GM23248 (cell line): ENCODE data around the gene CSF1R. TPM values are rescaled to one million over a fixed set of nuclear protein-coding genes. Genes with fewer than 3 reads are reported as not detected.

ENCODE experiments used
- DNase-seq: peaks from one replicate; pipeline ENCODE4 v3.0.0-alpha.2; 2015
- H2AFZ ChIP-seq: fragments of 200-600 bp; sonication (generic); 2 replicates; pipeline ENCODE4 v1.6.1; 2016; ENCODE audit warnings: antibody characterized with exemption
- H3F3A ChIP-seq: fragments of 200-600 bp; sonication (generic); 2 replicates; pipeline ENCODE4 v1.6.1; 2016; ENCODE audit warnings: mild to moderate bottlenecking, antibody characterized with exemption, mixed run types; ENCODE audit not compliant: insufficient read depth
- H3K27ac ChIP-seq: fragments of 200-600 bp; sonication (generic); 2 replicates; pipeline ENCODE4 v1.5.1; 2016; ENCODE audit warnings: mild to moderate bottlenecking
- H3K27me3 ChIP-seq: fragments of 200-600 bp; sonication (generic); replicated peaks from 2 replicates; pipeline ENCODE4 v1.6.1; 2016; ENCODE audit warnings: mild to moderate bottlenecking; ENCODE audit not compliant: insufficient read depth
- H3K36me3 ChIP-seq: fragments of 200-600 bp; sonication (generic); 2 replicates; pipeline ENCODE4 v1.6.1; 2016; ENCODE audit warnings: low read depth, mild to moderate bottlenecking
- H3K4me1 ChIP-seq: fragments of 200-600 bp; sonication (generic); 2 replicates; pipeline ENCODE4 v1.6.1; 2016; ENCODE audit warnings: mild to moderate bottlenecking; ENCODE audit not compliant: insufficient read depth
- H3K4me2 ChIP-seq: fragments of 200-600 bp; sonication (generic); one replicate; pipeline ENCODE4 v1.6.1; 2016; ENCODE audit warnings: mild to moderate bottlenecking; ENCODE audit not compliant: unreplicated experiment
- H3K4me3 ChIP-seq: fragments of 200-600 bp; sonication (generic); 2 replicates; pipeline ENCODE4 v1.5.1; 2016; ENCODE audit warnings: mild to moderate bottlenecking
- H3K79me2 ChIP-seq: fragments of 200-600 bp; sonication (generic); 2 replicates; pipeline ENCODE4 v1.6.1; 2016; ENCODE audit warnings: mild to moderate bottlenecking; ENCODE audit not compliant: insufficient read depth
- H3K9ac ChIP-seq: fragments of 200-600 bp; sonication (generic); 2 replicates; pipeline ENCODE4 v1.6.1; 2016; ENCODE audit warnings: mild to moderate bottlenecking
- H3K9me2 ChIP-seq: fragments of 200-600 bp; sonication (generic); 2 replicates; pipeline ENCODE4 v1.6.1; 2016; ENCODE audit warnings: mixed run types, mild to moderate bottlenecking, moderate library complexity; ENCODE audit not compliant: insufficient read depth
- H3K9me3 ChIP-seq: fragments of 200-600 bp; sonication (generic); one replicate; pipeline ENCODE4 v1.6.1; 2017; ENCODE audit warnings: low read depth
- H4K20me1 ChIP-seq: fragments of 200-600 bp; sonication (generic); 2 replicates; pipeline ENCODE4 v1.6.0; 2016; ENCODE audit not compliant: insufficient read depth
- EZH2 ChIP-seq: fragments of 200-600 bp; sonication (generic); IDR thresholded peaks from 2 replicates; pipeline ENCODE4 v1.6.1; 2018; ENCODE audit warnings: antibody characterized with exemption, mild to moderate bottlenecking; ENCODE audit not compliant: insufficient read depth, poor library complexity, severe bottlenecking
- EZH2phosphoT487 ChIP-seq: fragments of 200-600 bp; sonication (generic); IDR thresholded peaks from 2 replicates; pipeline ENCODE4 v1.6.1; 2018; ENCODE audit warnings: antibody characterized with exemption, moderate library complexity, mild to moderate bottlenecking, low read depth; ENCODE audit not compliant: insufficient read depth
- WGBS, 2 experiments: methylation state at CpG; one replicate each; pipeline ENCODE4 v1.1.6; 2015 to 2017; ENCODE audit warnings: low lambda C conversion rate in 2 of 2, low coverage in 1 of 2; ENCODE audit errors: missing lambda C conversion rate in 2 of 2; 5-methylcytosine and 5-hydroxymethylcytosine counted together
- in situ Hi-C: fragments of 300-500 bp; cut with MboI; formaldehyde crosslinking; loops from 2 replicates; pipeline ENCODE4 v1.15.0; 2020
- polyA plus RNA-seq: library from polyadenylated mRNA; unstranded; fragments of >200 nt; fragmentation: Nextera tagmentation; extraction: Ambion mirVana; gene quantifications from 2 replicates; pipeline ENCODE4 v1.2.1, GENCODE V29; 2016
- total RNA-seq: library from RNA; depleted of rRNA; stranded (reverse); fragments of >200 nt; shearing (Covaris generic); gene quantifications from 2 replicates; pipeline ENCODE4 v1.2.3, GENCODE V29; 2014

The CSF1R gene
- total and polyA plus RNA-seq, 2 experiments from 2014 or later = 0.56 TPM; not detected in 1

GRCh38 chr5:150022681-150023080, 63.7 kb downstream of the CSF1R start:
- Histone ChIP-seq H3K4me2 (peak overlapping the region; percentile 70), H3K27me3 (no peaks in the 10 kb centered on the region), H3K9ac (peak overlapping the region; percentile 10; the same call in 1 of the 2 replicates), H3F3A (peaks cover 53% of the 10 kb centered on the region), H3K9me2 (no peaks in the 10 kb centered on the region), H3K9me3 (no peaks in the 10 kb centered on the region), H3K4me3 (peak overlapping the region; percentile 19; the same call in 1 of the 2 replicates), H3K79me2 (peaks cover 49% of the 10 kb centered on the region), H4K20me1 (no peaks in the 10 kb centered on the region), H3K27ac (peak overlapping the region; percentile 57), H3K36me3 (peaks cover 59% of the 10 kb centered on the region), H3K4me1 (peaks cover 31% of the 10 kb centered on the region), H2AFZ (no peak overlapping the region)
- TF ChIP-seq EZH2 (no peak), EZH2phosphoT487 (no peak)
- WGBS, 2 experiments = 76 to 83% methylated on average over 2 of the region's 2 CpGs
- no peak for DNase-seq
- in situ Hi-C loops = no loop called here

GRCh38 chr5:150022158-150022531, 64.2 kb downstream of the CSF1R start:
- DNase-seq = peak; percentile 95
- peaks cover 36% of the 10 kb centered on the region for H3K4me1 ChIP-seq
- TF ChIP-seq EZH2 (no peak), EZH2phosphoT487 (no peak)
- WGBS, 2 experiments = 35 to 42% methylated on average over 1 of the region's 1 CpG
- peak overlapping the region; percentile 10; the same call in 1 of the 2 replicates for H3K9ac ChIP-seq
- H4K20me1 ChIP-seq = no peaks in the 10 kb centered on the region
- peaks cover 60% of the 10 kb centered on the region for H3K36me3 ChIP-seq
- H3F3A ChIP-seq = peaks cover 58% of the 10 kb centered on the region
- no peaks in the 10 kb centered on the region for H3K9me2 ChIP-seq
- peak overlapping the region; percentile 19; the same call in 1 of the 2 replicates for H3K4me3 ChIP-seq
- H3K27me3 ChIP-seq = no peaks in the 10 kb centered on the region
- no peak overlapping the region for H2AFZ ChIP-seq
- in situ Hi-C loops = no loop called here
- H3K9me3 ChIP-seq = no peaks in the 10 kb centered on the region
- peak overlapping the region; percentile 57 for H3K27ac ChIP-seq
- H3K4me2 ChIP-seq = peak overlapping the region; percentile 70
- peaks cover 54% of the 10 kb centered on the region for H3K79me2 ChIP-seq

- peak; percentile 54 for DNase-seq
- 62 to 76% methylated on average over 13 of the region's 13 CpGs for WGBS, 2 experiments
- H3K9me3 ChIP-seq = no peaks in the 10 kb centered on the region
- H3F3A ChIP-seq = peaks cover 62% of the 10 kb centered on the region
- H3K27me3 ChIP-seq = no peaks in the 10 kb centered on the region
- peaks cover 65% of the 10 kb centered on the region for H3K36me3 ChIP-seq
- no peaks in the 10 kb centered on the region for H4K20me1 ChIP-seq
- peak overlapping the region; percentile 0; the same call in 1 of the 2 replicates for H3K9ac ChIP-seq
- H3K79me2 ChIP-seq = peaks cover 55% of the 10 kb centered on the region
- TF ChIP-seq EZH2 = no peak
- TF ChIP-seq EZH2phosphoT487 = no peak
- no peak overlapping the region for H3K4me3 ChIP-seq
- peaks cover 40% of the 10 kb centered on the region for H3K4me1 ChIP-seq
- H3K4me2 ChIP-seq = peak overlapping the region; percentile 70
- H2AFZ ChIP-seq = no peak overlapping the region
- in situ Hi-C loops = no loop called here
- peak overlapping the region; percentile 57 for H3K27ac ChIP-seq
- H3K9me2 ChIP-seq = no peaks in the 10 kb centered on the region
These were observed 64.7 kb downstream of the CSF1R start for GRCh38 chr5:150021491-150022157.

- H2AFZ ChIP-seq = no peak overlapping the region
- H3K4me2 ChIP-seq = no peak overlapping the region
- no peak overlapping the region for H3K9ac ChIP-seq
- no peaks in the 10 kb centered on the region for H3K9me2 ChIP-seq
- H3K4me1 ChIP-seq = peaks cover 40% of the 10 kb centered on the region
- peaks cover 71% of the 10 kb centered on the region for H3K36me3 ChIP-seq
- no peak for TF ChIP-seq EZH2
- TF ChIP-seq EZH2phosphoT487 = no peak
- no peak overlapping the region for H3K27ac ChIP-seq
- H3K79me2 ChIP-seq = peaks cover 55% of the 10 kb centered on the region
- 100% methylated on average over 1 of the region's 1 CpG for WGBS, 2 experiments
- in situ Hi-C loops = no loop called here
- H3K27me3 ChIP-seq = no peaks in the 10 kb centered on the region
- no peaks in the 10 kb centered on the region for H3K9me3 ChIP-seq
- no peak overlapping the region for H3K4me3 ChIP-seq
- H4K20me1 ChIP-seq = no peaks in the 10 kb centered on the region
- no peak for DNase-seq
- H3F3A ChIP-seq = peaks cover 74% of the 10 kb centered on the region
These were observed 66.1 kb downstream of the CSF1R start for GRCh38 chr5:150020249-150020648.
